Measurements from ENCODE around the gene YIPF7. TPM values are rescaled to one million over a fixed set of nuclear protein-coding genes. Genes with fewer than 3 reads are reported as not detected.

Gene YIPF7
- total and polyA plus RNA-seq, 9 of the 15 experiments (the other 6 are each of a cell fraction or from before 2014, with no cell fraction given), result 0.14 TPM; not detected in 8

DNA sequence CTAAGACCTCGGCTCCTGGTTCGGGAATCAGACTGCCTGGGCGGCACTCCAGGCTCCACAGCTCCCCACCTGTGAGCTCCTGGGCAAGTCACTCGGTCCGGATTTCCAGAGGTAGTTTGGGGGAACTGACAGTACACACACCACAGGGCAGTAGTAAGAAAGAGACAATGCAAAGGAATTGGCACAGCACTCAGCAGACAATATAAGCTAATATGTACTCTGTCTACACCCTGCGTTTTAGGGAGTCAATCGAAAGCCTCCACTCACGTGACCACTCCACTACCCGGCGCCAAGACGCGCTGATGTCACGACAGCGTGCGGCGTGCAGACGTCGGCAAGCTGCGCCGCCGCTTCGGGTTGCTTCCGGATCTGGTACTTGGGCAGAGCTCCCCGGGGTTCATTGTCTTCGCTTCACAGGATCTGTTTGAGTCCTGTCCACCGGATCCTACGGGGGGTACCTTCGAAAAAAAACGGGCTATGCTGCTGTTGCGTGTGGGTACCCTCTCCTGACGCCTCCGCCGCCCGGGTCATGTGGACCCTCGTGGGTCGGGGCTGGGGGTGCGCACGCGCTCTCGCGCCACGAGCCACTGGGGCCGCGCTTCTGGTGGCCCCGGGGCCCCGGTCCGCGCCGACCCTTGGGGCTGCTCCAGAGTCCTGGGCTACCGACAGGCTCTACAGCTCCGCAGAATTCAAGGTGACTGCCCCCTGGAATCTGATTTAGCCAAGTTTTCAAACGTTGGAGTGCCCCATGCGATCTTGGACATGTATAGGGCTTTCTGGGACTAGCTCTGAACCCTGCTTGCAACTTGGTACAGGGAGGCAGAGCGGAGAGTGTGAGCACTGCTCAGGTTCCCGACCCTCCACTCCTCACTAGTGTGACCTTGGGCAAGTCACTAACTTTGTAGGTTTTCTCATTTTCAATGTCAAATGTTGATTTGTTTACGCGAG lies 26.9 kb upstream of the YIPF7 start, which contains the start of gene GUF1 (continued):
- TF ChIP-seq, protein P1, sequence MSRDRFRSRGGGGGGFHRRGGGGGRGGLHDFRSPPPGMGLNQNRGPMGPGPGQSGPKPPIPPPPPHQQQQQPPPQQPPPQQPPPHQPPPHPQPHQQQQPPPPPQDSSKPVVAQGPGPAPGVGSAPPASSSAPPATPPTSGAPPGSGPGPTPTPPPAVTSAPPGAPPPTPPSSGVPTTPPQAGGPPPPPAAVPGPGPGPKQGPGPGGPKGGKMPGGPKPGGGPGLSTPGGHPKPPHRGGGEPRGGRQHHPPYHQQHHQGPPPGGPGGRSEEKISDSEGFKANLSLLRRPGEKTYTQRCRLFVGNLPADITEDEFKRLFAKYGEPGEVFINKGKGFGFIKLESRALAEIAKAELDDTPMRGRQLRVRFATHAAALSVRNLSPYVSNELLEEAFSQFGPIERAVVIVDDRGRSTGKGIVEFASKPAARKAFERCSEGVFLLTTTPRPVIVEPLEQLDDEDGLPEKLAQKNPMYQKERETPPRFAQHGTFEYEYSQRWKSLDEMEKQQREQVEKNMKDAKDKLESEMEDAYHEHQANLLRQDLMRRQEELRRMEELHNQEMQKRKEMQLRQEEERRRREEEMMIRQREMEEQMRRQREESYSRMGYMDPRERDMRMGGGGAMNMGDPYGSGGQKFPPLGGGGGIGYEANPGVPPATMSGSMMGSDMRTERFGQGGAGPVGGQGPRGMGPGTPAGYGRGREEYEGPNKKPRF (IDR thresholded peaks at IDR 0.05; ENCODE audit: low read depth, low read length), result no peak
- no peak for TF ChIP-seq ZNF224 (CRISPR knock-in tag; IDR thresholded peaks at IDR 0.05)
- TF ChIP-seq SETDB1 (IDR thresholded peaks at IDR 0.05; ENCODE audit: low read length), result no peak
- TF ChIP-seq, protein P2, sequence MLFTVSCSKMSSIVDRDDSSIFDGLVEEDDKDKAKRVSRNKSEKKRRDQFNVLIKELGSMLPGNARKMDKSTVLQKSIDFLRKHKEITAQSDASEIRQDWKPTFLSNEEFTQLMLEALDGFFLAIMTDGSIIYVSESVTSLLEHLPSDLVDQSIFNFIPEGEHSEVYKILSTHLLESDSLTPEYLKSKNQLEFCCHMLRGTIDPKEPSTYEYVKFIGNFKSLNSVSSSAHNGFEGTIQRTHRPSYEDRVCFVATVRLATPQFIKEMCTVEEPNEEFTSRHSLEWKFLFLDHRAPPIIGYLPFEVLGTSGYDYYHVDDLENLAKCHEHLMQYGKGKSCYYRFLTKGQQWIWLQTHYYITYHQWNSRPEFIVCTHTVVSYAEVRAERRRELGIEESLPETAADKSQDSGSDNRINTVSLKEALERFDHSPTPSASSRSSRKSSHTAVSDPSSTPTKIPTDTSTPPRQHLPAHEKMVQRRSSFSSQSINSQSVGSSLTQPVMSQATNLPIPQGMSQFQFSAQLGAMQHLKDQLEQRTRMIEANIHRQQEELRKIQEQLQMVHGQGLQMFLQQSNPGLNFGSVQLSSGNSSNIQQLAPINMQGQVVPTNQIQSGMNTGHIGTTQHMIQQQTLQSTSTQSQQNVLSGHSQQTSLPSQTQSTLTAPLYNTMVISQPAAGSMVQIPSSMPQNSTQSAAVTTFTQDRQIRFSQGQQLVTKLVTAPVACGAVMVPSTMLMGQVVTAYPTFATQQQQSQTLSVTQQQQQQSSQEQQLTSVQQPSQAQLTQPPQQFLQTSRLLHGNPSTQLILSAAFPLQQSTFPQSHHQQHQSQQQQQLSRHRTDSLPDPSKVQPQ (CRISPR knock-in tag; IDR thresholded peaks at IDR 0.05; ENCODE audit: borderline replicate concordance), result no peak
- no peak for TF ChIP-seq BMI1 (IDR thresholded peaks at IDR 0.05; ENCODE audit: low read length)
- TF ChIP-seq CEBPG (CRISPR knock-in tag; IDR thresholded peaks at IDR 0.05), result no peak
- no peak for TF ChIP-seq CEBPG (tag; conservative IDR thresholded peaks at IDR 0.05 in 1 of 2, IDR thresholded peaks at IDR 0.05 in 1 of 2)
- no peak for TF ChIP-seq ZNF785 (CRISPR knock-in tag; IDR thresholded peaks at IDR 0.05)
- TF ChIP-seq ASH1L (IDR thresholded peaks at IDR 0.05; ENCODE audit: borderline replicate concordance, low read depth, partially characterized antibody), result no peak
- no peak for TF ChIP-seq MBD1 (CRISPR knock-in tag; IDR thresholded peaks at IDR 0.05)
- no peak for TF ChIP-seq KLF6 (CRISPR knock-in tag; IDR thresholded peaks at IDR 0.05; ENCODE audit: borderline replicate concordance)
- no peak for TF ChIP-seq BCOR (IDR thresholded peaks at IDR 0.05)
- peak; percentile 58; the same call in 1 of the 2 replicates for TF ChIP-seq MBD2 (IDR thresholded peaks at IDR 0.05; ENCODE audit: borderline replicate concordance, low read depth)
- TF ChIP-seq, protein P3, sequence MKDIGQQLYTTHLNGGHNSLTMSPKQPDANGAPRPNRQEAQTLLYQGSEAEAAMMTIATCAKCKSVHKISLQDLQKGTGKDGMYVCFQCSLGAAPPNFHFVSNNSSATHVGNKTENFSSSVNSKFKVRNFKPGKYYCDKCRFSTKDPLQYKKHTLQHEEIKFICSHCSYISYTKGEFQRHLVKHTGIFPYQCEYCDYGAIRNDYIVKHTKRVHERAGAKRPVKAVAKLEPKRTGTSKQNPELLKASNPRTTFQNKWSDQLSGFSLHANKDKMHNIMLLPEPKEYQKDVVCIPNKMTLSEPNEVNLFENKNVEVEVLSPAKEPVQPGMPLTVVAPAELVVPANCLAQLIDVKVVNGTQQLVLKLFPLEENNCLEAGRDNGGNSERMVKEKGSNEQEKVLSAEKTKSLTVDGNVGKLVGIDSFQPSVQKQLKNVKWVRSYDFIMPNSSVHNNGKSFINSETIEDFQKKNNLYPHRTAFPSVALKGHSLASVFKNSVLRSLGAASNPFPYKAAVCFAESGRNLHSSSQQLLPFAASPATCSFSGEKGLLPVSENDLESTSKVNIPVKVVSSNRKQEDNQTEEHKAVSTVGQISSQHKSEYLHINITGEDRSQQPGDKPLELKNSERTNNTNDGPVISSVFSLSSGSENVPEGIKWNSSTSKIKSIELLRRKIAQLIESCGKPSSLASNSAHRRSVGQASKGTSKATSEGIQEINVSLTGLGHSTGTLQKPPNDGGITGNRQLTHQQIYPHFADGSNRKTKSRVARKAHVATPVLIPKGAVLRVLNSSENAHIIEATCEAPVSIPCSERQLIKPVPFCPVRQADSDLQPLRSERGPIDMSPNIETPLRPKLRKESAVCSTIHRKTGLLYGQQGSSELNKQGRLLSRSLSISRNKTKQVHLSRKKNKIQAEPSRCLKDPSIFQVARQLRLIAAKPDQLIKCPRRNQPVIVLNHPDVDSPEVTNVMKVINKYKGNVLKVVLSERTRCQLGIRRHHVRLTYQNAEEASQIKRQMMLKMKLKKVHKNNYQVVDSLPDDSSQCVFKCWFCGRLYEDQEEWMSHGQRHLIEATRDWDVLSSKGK (CRISPR knock-in tag; IDR thresholded peaks at IDR 0.05), result no peak
- TF ChIP-seq BCL6 (CRISPR knock-in tag; IDR thresholded peaks at IDR 0.05), result no peak
- no peak for TF ChIP-seq MAFK (IDR thresholded peaks at IDR 0.05; ENCODE audit: low read length)
- no peak for TF ChIP-seq COPS2 (conservative IDR thresholded peaks at IDR 0.05)
